DLD1 (cell line): ENCODE data around the gene FAM181B.
"Not testable (repeated sequence)": the region's sequence is repeated elsewhere in the genome, so short reads cannot be mapped to it uniquely, and the experiment has no call there.

Experiments used
- in situ Hi-C: cut with HindIII; loops from 2 replicates; pipeline ENCODE4 v1.10.0; 2017; ENCODE audit warnings: low sequenced_read_pairs

Gene FAM181B

DNA sequence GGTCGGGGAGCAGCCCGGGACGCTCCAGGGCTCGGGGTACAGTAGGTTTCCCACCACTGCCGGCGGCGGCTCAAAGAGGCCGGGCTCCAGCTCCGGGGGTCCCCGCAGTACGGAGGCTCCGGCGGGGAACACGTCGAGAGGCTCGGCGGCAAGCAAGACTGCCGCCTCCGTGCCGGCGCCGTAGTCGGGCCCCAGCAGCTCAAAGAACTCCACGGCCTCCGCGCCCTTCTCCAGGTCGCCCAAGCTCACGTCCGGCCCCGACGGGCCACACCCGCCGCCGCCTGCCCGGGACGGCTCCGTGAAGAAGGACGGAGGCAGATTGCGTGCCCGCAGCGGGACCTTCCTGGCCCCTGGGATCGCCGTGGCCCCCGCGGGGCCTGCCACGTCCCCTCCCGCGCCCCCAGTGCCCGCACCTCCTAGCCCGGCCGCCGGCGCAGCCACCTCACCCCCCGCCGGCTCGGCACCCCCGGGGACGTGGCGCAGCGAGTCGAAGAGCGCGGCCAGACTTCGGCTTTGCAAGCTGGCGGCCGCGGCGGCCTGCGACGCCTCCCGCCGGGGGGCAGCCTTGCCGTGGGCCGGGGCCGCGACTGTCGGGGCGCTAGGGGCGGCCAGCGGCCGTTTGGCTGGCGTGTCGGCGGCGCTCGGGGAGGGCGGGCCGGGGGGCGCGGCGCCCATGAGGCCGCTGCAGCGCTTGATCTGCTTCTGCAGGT is 775 bp downstream of the FAM181B start:
- in situ Hi-C loops: no loop called here

DNA sequence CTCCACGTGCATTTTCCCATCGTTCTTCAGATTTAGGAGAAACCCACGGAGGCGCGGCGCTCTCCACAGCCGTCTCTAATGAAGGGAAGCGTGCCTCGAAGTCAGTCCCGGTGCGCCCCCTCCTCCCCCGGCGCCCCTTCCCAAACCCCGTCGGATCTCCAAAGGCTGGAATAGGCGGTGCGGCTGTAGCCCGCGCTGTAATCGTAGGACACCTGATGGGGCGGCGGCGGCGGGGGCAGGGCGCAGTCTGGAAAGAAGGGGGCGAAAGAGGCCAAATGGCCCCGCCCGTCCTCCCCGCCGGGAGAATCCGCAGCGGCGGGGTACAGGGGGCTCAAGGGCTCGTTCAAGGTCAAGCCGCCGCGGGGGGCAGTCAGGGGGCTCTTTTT is 1.3 kb downstream of the FAM181B start:
- in situ Hi-C loops: no loop called here

DNA sequence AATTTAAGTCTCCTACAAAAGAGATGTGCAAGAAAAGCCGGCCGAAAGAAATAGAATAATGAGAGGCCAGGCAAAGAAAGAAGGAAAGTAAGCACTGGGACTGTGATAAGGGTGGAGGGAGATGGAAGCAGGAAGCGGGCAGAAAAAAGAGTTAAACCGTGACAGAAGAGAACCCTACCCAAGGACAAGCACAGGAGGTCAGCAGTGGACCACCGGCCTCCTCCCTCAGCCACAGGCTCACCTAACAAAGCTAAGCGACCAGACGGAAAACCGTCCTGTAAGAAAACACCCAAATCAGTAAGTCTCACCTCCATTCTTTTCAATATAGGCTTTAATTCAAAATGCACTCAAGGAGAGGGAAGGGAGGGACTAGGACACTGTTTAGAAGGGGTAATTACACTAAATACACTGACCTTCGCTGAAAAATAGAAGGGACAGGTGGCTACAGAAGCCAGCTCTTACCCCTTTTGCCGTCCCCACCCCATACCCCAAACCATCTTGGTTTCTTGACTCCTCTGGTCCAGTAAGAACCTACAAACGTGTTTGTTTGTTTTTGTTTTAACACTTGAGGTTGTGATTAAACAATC is 1.9 kb downstream of the FAM181B start:
- in situ Hi-C loops: no loop called here

DNA sequence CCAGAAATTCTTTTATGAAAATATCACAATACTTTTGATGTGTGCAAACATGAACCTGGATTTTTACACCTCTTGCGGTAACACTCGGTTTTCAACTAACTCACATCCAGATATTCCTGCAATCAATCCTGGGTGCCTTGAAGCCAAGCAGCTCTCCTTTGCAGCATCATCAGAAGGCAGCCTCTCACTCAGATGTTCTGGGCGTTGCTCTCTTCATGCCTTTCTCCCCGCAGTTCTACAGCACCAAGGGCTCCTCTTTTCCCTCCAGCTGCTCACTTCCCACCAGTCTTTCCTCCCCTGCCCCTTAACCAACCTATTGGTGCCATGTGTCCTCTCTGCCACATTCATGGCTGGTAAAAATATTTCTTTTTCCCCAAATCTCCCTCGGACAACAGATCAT is 2.9 kb downstream of the FAM181B start:
- in situ Hi-C loops: no loop called here

DNA sequence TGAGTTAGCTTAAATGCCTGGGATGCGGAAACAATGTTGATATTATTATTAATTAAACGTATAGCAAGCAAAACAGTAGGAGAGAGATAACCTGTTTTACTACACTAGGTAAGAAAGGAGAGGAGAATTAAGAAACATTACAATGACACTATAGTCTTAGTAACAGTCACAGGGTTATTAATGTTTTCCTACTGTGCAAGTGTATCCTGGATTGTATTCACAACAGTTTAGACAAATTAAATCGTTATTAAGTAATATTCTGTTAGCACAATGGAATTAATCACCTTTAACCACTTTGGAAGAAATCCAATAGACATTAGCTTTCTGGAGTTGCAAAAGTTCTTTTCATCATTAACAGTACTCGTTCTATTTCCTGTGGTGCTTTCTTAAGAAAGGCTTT is 3.4 kb downstream of the FAM181B start:
- in situ Hi-C loops: no loop called here

DNA sequence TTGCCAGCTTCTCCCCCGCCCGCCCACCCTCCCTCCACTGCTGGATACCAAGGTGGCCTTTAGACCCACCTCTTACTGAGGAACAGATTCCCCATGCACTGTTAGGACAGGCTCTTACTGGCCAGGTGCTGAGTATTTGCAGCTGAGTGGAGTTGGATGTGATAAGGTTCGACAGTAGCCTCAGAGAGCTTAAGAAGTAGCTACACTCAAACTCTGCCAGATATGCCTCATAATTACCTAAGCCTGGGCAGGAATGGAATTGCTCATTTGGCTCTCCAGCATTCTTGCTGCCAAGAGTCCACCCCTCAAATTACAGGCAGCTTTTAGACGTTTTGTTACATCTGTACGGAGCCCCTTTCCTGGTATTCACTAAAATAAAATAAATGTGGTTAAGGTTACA is 9.6 kb downstream of the FAM181B start:
- in situ Hi-C loops: no loop called here

DNA sequence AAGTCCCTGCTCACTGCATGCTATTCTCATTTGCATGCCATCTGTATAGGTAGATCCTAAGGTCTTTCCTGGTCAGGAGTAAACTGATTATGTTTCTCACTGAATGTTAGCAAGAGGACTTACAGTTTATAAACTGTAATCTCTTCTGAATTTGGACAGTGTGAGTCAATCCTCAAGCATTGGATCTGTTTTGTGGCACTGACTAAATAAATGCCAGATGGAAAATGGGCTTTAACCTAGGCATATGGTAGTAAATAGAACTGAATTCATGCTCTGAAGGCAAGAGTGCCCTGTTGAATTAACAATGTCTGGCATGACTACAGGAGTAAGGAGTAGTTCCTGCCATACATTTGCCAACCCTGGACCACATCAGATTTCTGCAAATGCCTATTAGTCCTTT is 11.4 kb downstream of the FAM181B start:
- in situ Hi-C loops: no loop called here

DNA sequence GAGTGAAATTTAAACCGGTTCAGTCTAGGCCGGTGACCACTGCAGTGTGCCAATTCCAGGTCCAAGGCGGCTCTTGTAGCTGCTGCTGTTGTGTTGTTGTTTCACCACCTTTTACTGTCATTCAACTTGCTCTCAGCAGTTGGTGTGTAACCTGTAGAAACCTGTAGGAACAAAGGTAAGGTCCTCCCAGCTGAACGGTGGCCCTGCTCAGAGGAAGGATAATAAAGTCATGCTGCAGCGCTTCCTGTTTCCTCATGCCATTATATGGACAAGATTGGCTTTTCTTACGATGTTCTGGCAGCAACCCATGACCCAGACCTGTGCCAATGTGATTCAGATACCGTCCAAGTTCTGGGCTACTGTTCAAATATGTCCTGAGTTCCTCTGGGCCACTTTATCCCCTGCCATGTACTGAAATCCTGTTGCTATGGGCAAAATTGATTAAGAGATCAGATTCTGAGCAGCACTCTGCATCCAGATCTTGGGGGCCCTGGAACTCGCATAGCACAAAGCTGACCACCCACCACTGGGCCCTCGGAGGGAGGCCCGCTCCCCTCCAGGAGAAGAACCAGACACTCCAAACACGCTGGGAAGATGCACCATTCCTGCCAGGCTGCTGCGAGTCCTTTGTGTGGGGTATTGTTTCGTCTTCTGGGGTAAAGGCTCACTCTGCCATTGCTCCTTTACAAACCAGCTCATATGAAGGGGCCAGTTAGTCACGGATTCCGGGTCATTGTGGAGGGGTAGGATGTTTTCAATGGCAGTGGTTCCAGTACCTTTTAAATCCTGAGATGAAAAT is 13.2 kb downstream of the FAM181B start:
- in situ Hi-C loops: no loop called here

DNA sequence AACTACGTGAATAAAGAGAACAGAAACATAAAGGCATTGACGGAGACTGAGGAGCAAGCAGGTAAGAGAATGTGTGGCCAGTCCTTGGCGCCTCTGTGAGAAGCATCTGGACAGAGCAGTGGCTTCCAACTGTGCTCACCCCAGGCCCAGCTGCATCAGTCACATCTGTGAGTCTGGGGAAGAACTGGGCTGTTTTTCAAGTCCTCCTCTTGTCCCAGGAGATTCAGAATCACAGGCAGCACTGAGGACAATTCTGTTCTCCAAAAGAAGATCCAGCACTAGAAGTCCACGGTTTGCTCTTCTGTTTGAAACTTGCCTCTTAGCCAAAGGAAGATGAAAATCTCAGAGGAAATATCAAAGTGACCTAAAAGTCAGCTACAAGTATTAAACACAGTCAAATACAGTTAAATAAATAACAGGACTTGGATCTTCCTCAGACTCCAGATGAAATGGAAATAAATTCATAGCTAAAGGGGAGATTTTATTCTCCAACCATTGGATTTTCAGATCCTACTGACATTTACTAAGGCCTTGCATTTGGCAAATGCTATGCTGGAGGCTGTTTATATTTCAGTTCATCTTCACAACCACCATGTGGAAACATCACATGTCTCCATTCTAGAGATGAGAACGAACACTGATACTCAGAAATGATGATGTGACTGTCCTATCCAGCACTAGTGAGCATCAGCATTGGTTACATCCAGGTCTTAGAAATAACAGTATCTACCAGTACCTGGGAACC is 14.1 kb downstream of the FAM181B start:
- in situ Hi-C loops: no loop called here

DNA sequence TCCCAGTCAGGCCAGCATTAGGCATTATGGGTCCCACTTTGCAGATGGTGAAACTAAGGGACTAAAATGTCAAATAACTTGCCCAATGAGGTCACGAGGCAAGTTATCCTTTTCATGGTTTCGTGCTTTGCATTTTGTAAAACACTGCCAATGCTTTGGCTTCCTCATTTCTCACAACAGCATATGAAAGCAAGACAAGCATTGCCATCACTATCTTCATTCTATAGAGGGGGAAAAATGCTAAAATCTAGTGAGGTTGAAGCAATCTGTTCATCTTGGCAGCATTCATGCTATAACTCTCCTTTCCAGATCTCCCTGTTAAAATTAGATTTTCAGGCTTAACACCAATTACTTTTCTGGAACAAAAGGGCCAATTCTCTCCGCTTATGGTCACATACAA is 14.8 kb downstream of the FAM181B start:
- in situ Hi-C loops: no loop called here

DNA sequence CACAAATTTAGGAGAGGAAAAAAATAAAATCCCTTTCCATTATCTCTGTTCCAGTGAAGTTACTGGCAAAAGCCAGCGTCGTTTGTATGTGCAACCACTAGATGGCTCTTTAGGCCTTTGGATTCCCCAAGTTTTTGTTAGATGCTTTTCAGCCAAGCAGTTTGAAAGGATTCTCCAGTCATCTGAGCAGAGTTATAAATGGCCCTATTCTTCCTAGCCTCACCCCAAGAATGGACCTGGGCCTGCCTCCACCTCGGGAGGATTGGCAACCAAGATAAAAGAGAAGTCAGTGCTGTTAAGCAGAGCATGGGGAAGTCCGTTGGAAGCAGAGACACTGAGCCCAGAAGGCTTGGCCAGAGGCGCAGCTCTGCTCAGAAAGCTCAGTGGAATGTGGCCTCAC is 15.4 kb downstream of the FAM181B start:
- in situ Hi-C loops: no loop called here

DNA sequence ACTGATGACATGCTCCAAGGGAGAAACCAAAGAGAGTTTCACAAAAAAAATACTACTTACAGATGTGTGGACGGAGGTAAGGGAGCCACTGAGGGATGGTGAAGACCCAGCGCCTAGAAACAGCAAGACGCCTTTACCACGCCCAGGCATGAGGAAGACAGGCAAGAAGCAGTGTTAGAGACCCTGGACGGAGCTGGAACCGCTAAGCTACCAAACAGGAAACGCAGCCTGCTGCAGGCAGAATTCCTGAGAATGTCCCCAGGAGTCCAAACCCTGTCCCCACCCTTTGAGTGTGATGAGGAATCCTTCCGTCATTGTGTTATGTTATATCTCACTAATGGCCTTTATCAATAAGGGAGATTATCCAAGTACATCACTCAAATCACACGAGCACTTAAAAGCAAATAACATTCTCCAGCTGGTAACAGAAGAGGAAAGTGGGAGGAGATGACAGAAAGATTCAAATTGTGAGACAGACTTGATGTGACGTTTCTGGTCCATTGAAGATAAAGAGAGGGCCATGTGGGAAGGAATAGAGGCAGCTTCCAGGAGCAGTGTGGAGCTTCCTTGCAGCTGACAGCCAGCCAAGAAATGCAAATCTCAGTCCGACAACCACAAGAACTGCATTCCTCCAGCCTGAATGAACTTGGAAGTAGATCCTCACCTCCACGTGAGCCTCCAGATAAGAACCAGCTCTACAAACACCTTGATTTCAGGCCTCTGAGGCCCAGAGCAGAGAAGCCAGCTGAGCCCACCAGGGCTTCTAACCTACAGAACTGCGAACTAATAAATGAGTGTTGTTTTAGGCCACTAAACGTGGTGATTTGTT is 19.1 kb downstream of the FAM181B start:
- in situ Hi-C loops: no loop called here

DNA sequence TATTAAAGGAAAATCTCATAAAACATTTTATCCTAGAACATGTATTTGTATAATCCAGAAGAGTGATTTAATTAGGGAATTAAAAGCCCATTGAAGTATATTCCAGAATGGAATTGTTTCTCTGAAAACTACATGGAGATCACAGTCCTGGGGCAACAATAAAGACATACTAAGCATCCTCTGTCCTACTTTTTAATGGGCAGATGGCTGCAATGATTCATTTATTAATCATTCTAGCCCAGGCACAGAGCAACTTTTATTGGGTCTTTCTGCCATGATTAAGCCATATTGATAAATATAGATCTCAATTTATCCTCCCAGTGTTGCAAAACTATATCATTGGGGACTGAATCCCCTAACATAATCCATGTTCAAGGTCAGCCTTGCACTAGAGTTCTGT is 22.0 kb downstream of the FAM181B start:
- in situ Hi-C loops: no loop called here

DNA sequence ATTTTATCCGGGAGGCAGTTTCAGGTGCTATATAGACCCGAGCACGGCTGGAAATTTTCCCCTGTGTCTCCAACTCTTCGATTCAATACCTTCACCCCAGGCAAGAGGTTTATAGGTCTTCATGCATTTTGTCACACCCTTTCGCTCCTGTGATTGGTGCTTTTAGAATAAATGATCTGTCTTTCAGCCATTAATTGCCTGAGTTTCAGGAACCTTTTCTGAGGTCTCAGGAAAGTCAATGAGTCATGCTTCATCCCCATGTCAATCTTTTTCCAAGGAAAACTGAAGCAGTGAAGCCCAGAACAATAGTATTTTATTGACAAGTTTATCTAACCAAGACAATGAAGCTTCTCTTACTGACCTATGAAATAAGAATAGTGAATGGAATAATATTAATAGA is 29.9 kb downstream of the FAM181B start:
- in situ Hi-C loops: no loop called here

DNA sequence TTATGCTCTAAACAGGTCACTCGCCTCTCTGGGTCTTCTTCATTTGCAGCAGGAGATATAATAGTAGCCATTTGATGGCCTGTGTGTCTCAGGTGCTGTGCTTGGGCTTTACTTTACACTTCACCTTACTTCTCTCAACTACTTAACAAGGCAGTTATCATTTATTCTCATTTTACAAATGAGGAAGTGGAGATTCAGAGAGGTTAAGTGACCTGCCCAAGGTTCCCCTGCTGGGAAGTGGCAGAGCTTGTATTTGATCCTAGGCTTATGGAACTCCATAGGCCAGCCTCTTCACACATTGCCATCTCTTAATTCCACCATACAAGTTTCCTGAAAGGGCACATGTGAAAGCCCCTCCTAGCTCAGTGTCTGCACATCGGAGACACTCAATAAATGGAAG is 30.4 kb downstream of the FAM181B start:
- in situ Hi-C loops: no loop called here

DNA sequence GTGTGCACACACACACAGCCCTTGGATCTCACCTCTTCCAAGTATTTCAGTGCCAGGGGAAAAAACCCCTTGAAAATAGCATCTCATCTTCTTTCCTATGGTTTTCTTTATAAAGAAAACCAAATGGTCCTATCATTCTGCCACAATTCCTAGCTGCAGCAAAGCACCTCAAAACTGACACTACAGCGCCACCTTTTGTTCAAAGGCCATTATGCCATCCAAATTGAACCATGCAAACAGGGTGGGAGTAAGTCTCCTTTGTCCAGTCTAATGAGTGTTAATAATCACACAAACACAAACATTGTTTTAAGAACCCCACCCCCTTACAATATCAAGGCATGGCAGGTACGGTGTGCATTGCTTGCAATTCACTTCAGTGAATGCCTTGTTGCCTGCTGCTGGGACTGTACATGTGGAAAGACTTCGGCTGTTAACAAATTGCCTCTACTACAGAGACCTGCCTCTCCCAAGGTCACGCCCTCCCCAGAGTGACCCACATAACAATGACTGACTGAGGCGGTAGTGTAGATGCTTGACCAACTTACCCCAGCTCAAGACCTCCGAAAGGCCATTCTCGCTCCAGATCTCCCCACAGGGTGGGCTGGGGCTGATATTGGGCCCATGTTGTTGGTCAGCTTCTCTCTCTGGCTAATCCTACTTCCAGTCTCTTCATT is 31.7 kb downstream of the FAM181B start:
- in situ Hi-C loops: no loop called here

DNA sequence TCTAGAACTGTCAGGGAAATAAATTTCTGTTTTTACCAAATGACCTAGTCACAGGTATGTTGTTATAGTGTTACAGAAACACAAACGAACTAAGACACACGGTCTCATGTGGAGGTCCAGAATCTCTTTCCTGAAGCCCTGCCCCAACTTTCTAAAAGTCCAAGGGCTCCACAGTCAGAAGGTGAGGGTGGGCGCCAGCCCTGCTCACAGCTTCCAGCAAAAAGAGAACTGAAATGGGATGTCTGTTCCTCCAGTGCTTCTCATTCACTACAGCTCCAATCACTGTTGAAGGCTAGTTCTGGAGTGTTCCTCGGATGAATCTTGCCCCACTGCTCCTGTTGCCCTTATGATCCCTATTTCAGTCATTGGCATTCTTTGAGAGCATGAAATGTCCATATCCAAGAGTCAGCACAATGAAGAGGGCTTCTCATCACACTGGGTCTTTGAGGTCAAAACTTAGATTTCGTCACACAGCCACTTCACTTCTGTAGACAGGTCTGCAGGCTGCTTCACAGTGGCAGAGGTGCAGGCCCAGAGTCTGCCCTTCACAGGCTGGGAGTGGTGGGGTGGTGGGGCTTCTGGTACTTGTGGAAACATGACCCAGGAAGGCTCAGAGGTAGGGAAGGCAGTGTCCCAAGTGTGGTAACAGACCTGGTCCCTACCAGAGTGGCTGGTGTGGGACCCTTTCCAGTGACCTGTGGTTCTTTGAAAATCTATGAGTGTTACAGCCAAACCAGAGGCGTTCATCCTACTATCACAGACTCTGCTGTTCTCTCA is 34.9 kb downstream of the FAM181B start:
- in situ Hi-C loops: no loop called here

DNA sequence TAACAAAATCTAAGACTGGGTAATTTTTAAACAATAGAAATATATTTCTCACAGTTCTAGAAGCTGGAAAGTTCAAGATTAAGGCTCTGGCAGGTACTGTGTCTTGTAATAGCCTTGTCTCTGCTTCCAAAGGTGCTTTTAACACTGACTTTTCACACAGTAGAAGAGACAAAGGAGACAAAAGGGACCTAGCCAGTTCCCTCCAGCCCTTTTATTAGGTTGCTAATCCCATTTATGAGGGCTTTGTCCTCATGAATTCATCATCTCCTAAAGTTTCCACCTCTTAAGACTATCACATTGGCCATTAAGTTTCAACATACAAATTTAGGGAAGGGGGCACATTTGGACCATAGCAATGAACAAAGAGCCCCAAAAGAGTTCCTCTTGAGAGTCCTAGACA is 40.7 kb downstream of the FAM181B start:
- in situ Hi-C loops: no loop called here

DNA sequence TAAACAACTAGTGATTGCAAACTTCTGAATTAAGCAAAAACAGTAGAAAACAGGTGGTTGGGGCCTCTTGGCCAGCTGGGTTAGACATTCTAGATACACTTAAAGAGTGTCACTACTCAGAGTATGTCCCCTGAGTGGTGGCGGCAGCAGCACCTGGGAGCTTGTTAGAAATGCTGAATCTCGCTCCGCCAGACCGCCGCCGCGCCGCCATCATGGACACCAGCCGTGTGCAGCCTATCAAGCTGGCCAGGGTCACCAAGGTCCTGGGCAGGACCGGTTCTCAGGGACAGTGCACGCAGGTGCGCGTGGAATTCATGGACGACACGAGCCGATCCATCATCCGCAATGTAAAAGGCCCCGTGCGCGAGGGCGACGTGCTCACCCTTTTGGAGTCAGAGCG is 44.3 kb downstream of the FAM181B start:
- in situ Hi-C loops: not testable (repeated sequence)
